Measurements from ENCODE around the gene GRN. TPM values are rescaled to one million over a fixed set of nuclear protein-coding genes. Genes with fewer than 3 reads are reported as not detected.

Gene GRN
- total and polyA plus RNA-seq, 9 of the 15 experiments (the other 6 are each of a cell fraction or from before 2014, with no cell fraction given): 5.4 to 75.3 (median 20.7) TPM

- TF ChIP-seq ZNF518B (CRISPR knock-in tag; IDR thresholded peaks at IDR 0.05): no peak
- peak in 1 of 2 experiments; percentile 37; a peak in 1 of 4 replicates for TF ChIP-seq TEAD1 (CRISPR knock-in tag; IDR thresholded peaks at IDR 0.05)
- TF ChIP-seq E2F8 (IDR thresholded peaks at IDR 0.05; ENCODE audit: low read depth, partially characterized antibody): peak; percentile 54
- peak; percentile 76 for TF ChIP-seq CREM (IDR thresholded peaks at IDR 0.05; ENCODE audit: low read depth)
- TF ChIP-seq ATF1 (CRISPR knock-in tag; IDR thresholded peaks at IDR 0.05): no peak
- peak; percentile 67; the same call in 1 of the 2 replicates for TF ChIP-seq ATF1 (tag; IDR thresholded peaks at IDR 0.05)
- TF ChIP-seq NRF1 (conservative IDR thresholded peaks at IDR 0.05 in 1 of 2, IDR thresholded peaks at IDR 0.05 in 1 of 2): peak; percentile 78 to 83; a peak in 3 of 4 replicates
- no peak for TF ChIP-seq RFX5 (IDR thresholded peaks at IDR 0.05; ENCODE audit: low read depth, low read length)
- TF ChIP-seq SNRNP70 (optimal IDR thresholded peaks at IDR 0.05; ENCODE audit: low read depth, low read length): no peak
- TF ChIP-seq MEF2D (tag; conservative IDR thresholded peaks at IDR 0.05; ENCODE audit: low read depth): no peak
- TF ChIP-seq PHF8 (IDR thresholded peaks at IDR 0.05; ENCODE audit: borderline replicate concordance, low read length): peak; percentile 74; the same call in 1 of the 2 replicates
- TF ChIP-seq MYNN (IDR thresholded peaks at IDR 0.05): no peak
- TF ChIP-seq MYNN (CRISPR knock-in tag; IDR thresholded peaks at IDR 0.05): no peak
- no peak for TF ChIP-seq ELF1 (tag; IDR thresholded peaks at IDR 0.05)
- TF ChIP-seq, protein P1, sequence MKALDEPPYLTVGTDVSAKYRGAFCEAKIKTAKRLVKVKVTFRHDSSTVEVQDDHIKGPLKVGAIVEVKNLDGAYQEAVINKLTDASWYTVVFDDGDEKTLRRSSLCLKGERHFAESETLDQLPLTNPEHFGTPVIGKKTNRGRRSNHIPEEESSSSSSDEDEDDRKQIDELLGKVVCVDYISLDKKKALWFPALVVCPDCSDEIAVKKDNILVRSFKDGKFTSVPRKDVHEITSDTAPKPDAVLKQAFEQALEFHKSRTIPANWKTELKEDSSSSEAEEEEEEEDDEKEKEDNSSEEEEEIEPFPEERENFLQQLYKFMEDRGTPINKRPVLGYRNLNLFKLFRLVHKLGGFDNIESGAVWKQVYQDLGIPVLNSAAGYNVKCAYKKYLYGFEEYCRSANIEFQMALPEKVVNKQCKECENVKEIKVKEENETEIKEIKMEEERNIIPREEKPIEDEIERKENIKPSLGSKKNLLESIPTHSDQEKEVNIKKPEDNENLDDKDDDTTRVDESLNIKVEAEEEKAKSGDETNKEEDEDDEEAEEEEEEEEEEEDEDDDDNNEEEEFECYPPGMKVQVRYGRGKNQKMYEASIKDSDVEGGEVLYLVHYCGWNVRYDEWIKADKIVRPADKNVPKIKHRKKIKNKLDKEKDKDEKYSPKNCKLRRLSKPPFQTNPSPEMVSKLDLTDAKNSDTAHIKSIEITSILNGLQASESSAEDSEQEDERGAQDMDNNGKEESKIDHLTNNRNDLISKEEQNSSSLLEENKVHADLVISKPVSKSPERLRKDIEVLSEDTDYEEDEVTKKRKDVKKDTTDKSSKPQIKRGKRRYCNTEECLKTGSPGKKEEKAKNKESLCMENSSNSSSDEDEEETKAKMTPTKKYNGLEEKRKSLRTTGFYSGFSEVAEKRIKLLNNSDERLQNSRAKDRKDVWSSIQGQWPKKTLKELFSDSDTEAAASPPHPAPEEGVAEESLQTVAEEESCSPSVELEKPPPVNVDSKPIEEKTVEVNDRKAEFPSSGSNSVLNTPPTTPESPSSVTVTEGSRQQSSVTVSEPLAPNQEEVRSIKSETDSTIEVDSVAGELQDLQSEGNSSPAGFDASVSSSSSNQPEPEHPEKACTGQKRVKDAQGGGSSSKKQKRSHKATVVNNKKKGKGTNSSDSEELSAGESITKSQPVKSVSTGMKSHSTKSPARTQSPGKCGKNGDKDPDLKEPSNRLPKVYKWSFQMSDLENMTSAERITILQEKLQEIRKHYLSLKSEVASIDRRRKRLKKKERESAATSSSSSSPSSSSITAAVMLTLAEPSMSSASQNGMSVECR (CRISPR knock-in tag; IDR thresholded peaks at IDR 0.05): peak; percentile 59
These were observed 20.4 kb upstream of the GRN start, which contains the start of gene SLC25A39 (continued) for GRCh38 chr17:44324571-44325275.

All from K562 (cell line).